GM12865 (cell line): ENCODE results near the gene PMF1.

Experiments used
- DNase-seq: peaks from one replicate; pipeline ENCODE4 v3.0.0; 2010; ENCODE audit warnings: low read depth
- H3K4me3 ChIP-seq: 2 replicates; pipeline ENCODE4 v1.5.1; 2011; ENCODE audit warnings: mild to moderate bottlenecking, low read depth, low read length, control low read depth
- CTCF ChIP-seq: IDR thresholded peaks from 2 replicates; pipeline ENCODE4 v1.5.1; 2011; ENCODE audit warnings: low read length, control low read depth, low read depth, inconsistent platforms; ENCODE audit not compliant: insufficient read depth; ENCODE audit errors: missing control alignments

The PMF1 gene

GRCh38 chr1:156229809-156230472, 17.1 kb downstream of the PMF1 start:
- H3K4me3 ChIP-seq, result no peak overlapping the region
- TF ChIP-seq CTCF, result no peak
- no peak for DNase-seq

GRCh38 chr1:156230473-156230837, 17.6 kb downstream of the PMF1 start:
- DNase-seq, result no peak
- H3K4me3 ChIP-seq, result no peak overlapping the region
- no peak for TF ChIP-seq CTCF

- no peak for TF ChIP-seq CTCF
- no peak for DNase-seq
- no peak overlapping the region for H3K4me3 ChIP-seq
Observed at GRCh38 chr1:156232201-156232894, 19.5 kb downstream of the PMF1 start.

- no peak for DNase-seq
- H3K4me3 ChIP-seq, result no peak overlapping the region
- TF ChIP-seq CTCF, result no peak
Observed at GRCh38 chr1:156233426-156234127, 20.8 kb downstream of the PMF1 start.

GRCh38 chr1:156236164-156236563, 23.4 kb downstream of the PMF1 start:
- H3K4me3 ChIP-seq, result no peak overlapping the region
- TF ChIP-seq CTCF, result no peak
- no peak for DNase-seq

- DNase-seq, result no peak
- no peak for TF ChIP-seq CTCF
- H3K4me3 ChIP-seq, result no peak overlapping the region
Observed at GRCh38 chr1:156238248-156238647, 25.4 kb downstream of the PMF1 start.
